CD4-positive, alpha-beta memory T cell (primary cell): ENCODE data around the gene GNLY. TPM values are rescaled to one million over a fixed set of nuclear protein-coding genes. Genes with fewer than 3 reads are reported as not detected.
"Not testable (repeated sequence)": the region's sequence is repeated elsewhere in the genome, so short reads cannot be mapped to it uniquely, and the experiment has no call there.

Source experiments
- CTCF ChIA-PET: fragments of 350-600 bp; sonication (Branson Sonifier 250); formaldehyde crosslinking; loops from one replicate; lab custom pipeline; 2021; ENCODE audit warnings: inconsistent platforms; ENCODE audit not compliant: partially characterized antibody; lab: Charles Lee
- POLR2A ChIA-PET: fragments of 350-600 bp; sonication (Branson Sonifier 250); formaldehyde crosslinking; loops from one replicate; lab custom pipeline; 2021; ENCODE audit not compliant: partially characterized antibody; lab: Charles Lee
- DNase-seq, 5 donors: peaks; one replicate each; pipeline versions ENCODE4 v3.0.0 to v3.0.0-alpha.2; 2020 to 2022; ENCODE audit warnings: mixed read lengths in 1 of 5
- H3K27ac ChIP-seq: one replicate; pipeline ENCODE4 v1.7.0; 2013; ENCODE audit warnings: low read depth, low read length
- H3K27me3 ChIP-seq: 2 replicates; pipeline ENCODE4 v1.7.0; 2013; ENCODE audit warnings: mild to moderate bottlenecking, low read length, moderate library complexity; ENCODE audit not compliant: insufficient read depth
- H3K36me3 ChIP-seq: 2 replicates; pipeline ENCODE4 v1.7.0; 2013; ENCODE audit warnings: mild to moderate bottlenecking, low read length, moderate library complexity; ENCODE audit not compliant: insufficient read depth
- H3K4me1 ChIP-seq: 2 replicates; pipeline ENCODE4 v1.7.0; 2013; ENCODE audit warnings: mild to moderate bottlenecking, low read length, moderate library complexity; ENCODE audit not compliant: insufficient read depth
- H3K4me3 ChIP-seq, 2 donors: one replicate each; pipeline ENCODE4 v1.7.0; 2013; ENCODE audit warnings: low read length in 2 of 2, mild to moderate bottlenecking in 1 of 2
- H3K9me3 ChIP-seq, 2 donors: one replicate each; pipeline ENCODE4 v1.7.0; 2013; ENCODE audit warnings: low read length in 2 of 2, control low read depth in 1 of 2; ENCODE audit not compliant: control insufficient read depth in 1 of 2
- H3K27ac Mint-ChIP-seq, 7 donors: one replicate each; pipeline ENCODE4 v1.8.0; 2020 to 2021; ENCODE audit warnings: mixed read lengths in 7 of 7, mild to moderate bottlenecking in 6 of 7, inconsistent platforms in 3 of 7, moderate library complexity in 3 of 7
- H3K27me3 Mint-ChIP-seq, 2 donors: one replicate each; pipeline ENCODE4 v1.8.0; 2020 to 2021; ENCODE audit warnings: mixed read lengths in 2 of 2
- H3K36me3 Mint-ChIP-seq, 2 donors: one replicate each; pipeline ENCODE4 v1.8.0; 2020 to 2021; ENCODE audit warnings: mixed read lengths in 2 of 2, inconsistent platforms in 1 of 2, mild to moderate bottlenecking in 1 of 2
- H3K4me1 Mint-ChIP-seq, 4 donors: one replicate each; pipeline ENCODE4 v1.8.0; 2020 to 2021; ENCODE audit warnings: mixed read lengths in 4 of 4, mild to moderate bottlenecking in 1 of 4
- H3K4me3 Mint-ChIP-seq, 8 donors: one replicate each; pipeline ENCODE4 v1.8.0; 2020 to 2021; ENCODE audit warnings: mixed read lengths in 8 of 8, mild to moderate bottlenecking in 7 of 8, moderate library complexity in 6 of 8, inconsistent platforms in 3 of 8
- H3K9me3 Mint-ChIP-seq, 8 donors: one replicate each; pipeline ENCODE4 v1.8.0; 2020 to 2021; ENCODE audit warnings: mixed read lengths in 8 of 8, mild to moderate bottlenecking in 5 of 8, inconsistent platforms in 3 of 8, moderate library complexity in 1 of 8
- intact Hi-C: fragments of 100-400 bp; cut with micrococcal nuclease; formaldehyde crosslinking; loops from one replicate; pipeline ENCODE4 v1.15.1; 2023
- polyA plus RNA-seq, 2 donors: library from polyadenylated mRNA; unstranded; fragments of 300-500 nt; fragmentation: Illumina TruSeq; gene quantifications; one replicate each; pipeline ENCODE4 v1.2.3, GENCODE V29; 2021
- total RNA-seq, 2 experiments: library from RNA; stranded (reverse); gene quantifications; one replicate each; pipeline ENCODE4 v1.2.3, GENCODE V29; 2021

GNLY gene
- total and polyA plus RNA-seq, 4 experiments from 2014 or later: 17.2 to 32.2 (median 21.1) TPM

- H3K27ac ChIP-seq, intact Hi-C loops, H3K9me3 Mint-ChIP-seq, H3K27me3 Mint-ChIP-seq, H3K36me3 ChIP-seq, H3K36me3 Mint-ChIP-seq, H3K4me1 ChIP-seq, DNase-seq, H3K9me3 ChIP-seq, H3K27me3 ChIP-seq, H3K4me1 Mint-ChIP-seq, CTCF ChIA-PET, H3K27ac Mint-ChIP-seq, POLR2A ChIA-PET, H3K4me3 ChIP-seq: not testable (repeated sequence)
- H3K4me3 Mint-ChIP-seq: peak overlapping the region in 1 of 8 donors; percentile 49
These were observed 23.7 kb upstream of the GNLY start for GRCh38 chr2:85670416-85670815.

- ChIA-PET POLR2A (no interaction called here), CTCF (interaction anchor here (1.0 kb wide), 1 partner anchor 408 kb away, joined by 3 read pairs; no protein-coding TSS in a partner anchor)
- Mint-ChIP-seq H3K4me3 (no peak overlapping the region), H3K9me3 (no peaks in the 10 kb centered on the region), H3K36me3 (no peaks in the 10 kb centered on the region), H3K27ac (no peak overlapping the region), H3K4me1 (peaks cover 0 to 1% (median 0%) of the 10 kb centered on the region in 4 donors), H3K27me3 (no peaks in the 10 kb centered on the region)
- Histone ChIP-seq H3K36me3 (no peaks in the 10 kb centered on the region), H3K27me3 (no peaks in the 10 kb centered on the region), H3K27ac (no peak overlapping the region), H3K9me3 (no peaks in the 10 kb centered on the region), H3K4me1 (no peaks in the 10 kb centered on the region), H3K4me3 (no peak overlapping the region)
- DNase-seq: no peak
- intact Hi-C loops: no loop called here
These were observed 21.7 kb upstream of the GNLY start for GRCh38 chr2:85672456-85672855.

- ChIA-PET POLR2A (no interaction called here), CTCF (interaction anchor here (1.0 kb wide), 1 partner anchor 406 kb away, joined by 3 read pairs; no protein-coding TSS in a partner anchor)
- H3K4me3 ChIP-seq: no peak overlapping the region
- H3K36me3 Mint-ChIP-seq: no peaks in the 10 kb centered on the region
- H3K27me3 ChIP-seq: no peaks in the 10 kb centered on the region
- no peaks in the 10 kb centered on the region for H3K9me3 Mint-ChIP-seq
- no peaks in the 10 kb centered on the region for H3K36me3 ChIP-seq
- H3K27ac Mint-ChIP-seq: no peak overlapping the region
- no peaks in the 10 kb centered on the region for H3K9me3 ChIP-seq
- no peak overlapping the region for H3K27ac ChIP-seq
- peaks cover 1% of the 10 kb centered on the region for H3K4me1 ChIP-seq
- H3K4me3 Mint-ChIP-seq: no peak overlapping the region
- H3K4me1 Mint-ChIP-seq: peaks cover 0 to 1% (median under 1%) of the 10 kb centered on the region in 4 donors
- no peaks in the 10 kb centered on the region for H3K27me3 Mint-ChIP-seq
- intact Hi-C loops: no loop called here
- DNase-seq: no peak
These were observed 20.3 kb upstream of the GNLY start for GRCh38 chr2:85673716-85674375.

- DNase-seq: no peak
- H3K27ac ChIP-seq: no peak overlapping the region
- peaks cover 4% of the 10 kb centered on the region for H3K4me1 ChIP-seq
- POLR2A ChIA-PET: no interaction called here
- H3K9me3 ChIP-seq: no peaks in the 10 kb centered on the region
- no peaks in the 10 kb centered on the region for H3K9me3 Mint-ChIP-seq
- H3K27ac Mint-ChIP-seq: no peak overlapping the region
- H3K4me3 ChIP-seq: no peak overlapping the region
- intact Hi-C loops: no loop called here
- CTCF ChIA-PET: no interaction called here
- H3K4me3 Mint-ChIP-seq: no peak overlapping the region
- peaks cover 0 to 5% (median under 1%) of the 10 kb centered on the region in 4 donors for H3K4me1 Mint-ChIP-seq
- H3K27me3 ChIP-seq: no peaks in the 10 kb centered on the region
- H3K27me3 Mint-ChIP-seq: no peaks in the 10 kb centered on the region
- no peaks in the 10 kb centered on the region for H3K36me3 Mint-ChIP-seq
- H3K36me3 ChIP-seq: no peaks in the 10 kb centered on the region
These were observed 19.7 kb upstream of the GNLY start for GRCh38 chr2:85674417-85674816.

- no peak overlapping the region for H3K27ac ChIP-seq
- no peak overlapping the region for H3K4me3 ChIP-seq
- Mint-ChIP-seq H3K27me3 (peaks cover 0 to 2% of the 10 kb centered on the region in 2 donors), H3K4me1 (peaks cover 0 to 5% (median 1%) of the 10 kb centered on the region in 4 donors), H3K36me3 (no peaks in the 10 kb centered on the region), H3K9me3 (no peaks in the 10 kb centered on the region), H3K27ac (no peak overlapping the region), H3K4me3 (no peak overlapping the region)
- no peaks in the 10 kb centered on the region for H3K36me3 ChIP-seq
- no peaks in the 10 kb centered on the region for H3K9me3 ChIP-seq
- H3K27me3 ChIP-seq: no peaks in the 10 kb centered on the region
- ChIA-PET CTCF (interaction anchor here (0.7 to 1.0 kb wide), 2 partner anchors 26 to 32 kb away, joined by 3 read pairs; no protein-coding TSS in a partner anchor), POLR2A (no interaction called here)
- peaks cover 4% of the 10 kb centered on the region for H3K4me1 ChIP-seq
- intact Hi-C loops: no loop called here
- DNase-seq: no peak
These were observed 18.7 kb upstream of the GNLY start for GRCh38 chr2:85675427-85675826.

- ChIA-PET CTCF (interaction anchor here (0.7 to 1.3 kb wide), 3 partner anchors 21 to 138 kb away, joined by 3 read pairs; no protein-coding TSS in a partner anchor), POLR2A (no interaction called here)
- H3K27me3 Mint-ChIP-seq: peaks cover 0 to 2% of the 10 kb centered on the region in 2 donors
- no peaks in the 10 kb centered on the region for H3K9me3 Mint-ChIP-seq
- DNase-seq: no peak
- peaks cover 0 to 5% (median 1%) of the 10 kb centered on the region in 4 donors for H3K4me1 Mint-ChIP-seq
- H3K4me3 ChIP-seq: no peak overlapping the region
- no peak overlapping the region for H3K27ac Mint-ChIP-seq
- no peak overlapping the region for H3K27ac ChIP-seq
- intact Hi-C loops: no loop called here
- no peak overlapping the region for H3K4me3 Mint-ChIP-seq
- H3K9me3 ChIP-seq: no peaks in the 10 kb centered on the region
- H3K27me3 ChIP-seq: no peaks in the 10 kb centered on the region
- H3K36me3 ChIP-seq: no peaks in the 10 kb centered on the region
- peaks cover 4% of the 10 kb centered on the region for H3K4me1 ChIP-seq
- H3K36me3 Mint-ChIP-seq: no peaks in the 10 kb centered on the region
These were observed 18.2 kb upstream of the GNLY start for GRCh38 chr2:85675866-85676548.

- Mint-ChIP-seq H3K36me3 (no peaks in the 10 kb centered on the region), H3K4me3 (peak overlapping the region in 1 of 8 donors; percentile 5), H3K27ac (peak overlapping the region in 1 of 7 donors; percentile 35), H3K4me1 (peaks cover 0 to 5% (median under 1%) of the 10 kb centered on the region in 4 donors), H3K9me3 (no peaks in the 10 kb centered on the region), H3K27me3 (peaks cover 0 to 2% of the 10 kb centered on the region in 2 donors)
- H3K9me3 ChIP-seq: no peaks in the 10 kb centered on the region
- H3K4me3 ChIP-seq: no peak overlapping the region
- no peaks in the 10 kb centered on the region for H3K27me3 ChIP-seq
- POLR2A ChIA-PET: interaction anchor here (1.4 kb wide), 1 partner anchor 15 kb away, joined by 5 read pairs; the partner anchor contains the start of gene GNLY
- H3K36me3 ChIP-seq: no peaks in the 10 kb centered on the region
- CTCF ChIA-PET: interaction anchor here (1.0 to 4.6 kb wide), 2 partner anchors 18 to 28 kb away, joined by 3 to 57 read pairs; no protein-coding TSS in a partner anchor
- intact Hi-C loops: no loop called here
- no peak for DNase-seq
- peaks cover 4% of the 10 kb centered on the region for H3K4me1 ChIP-seq
- H3K27ac ChIP-seq: no peak overlapping the region
These were observed 15.8 kb upstream of the GNLY start for GRCh38 chr2:85678377-85678776.
